Left forelimb (tissue), 1 donor: ENCODE results near the gene HMGCL.
"Not testable (repeated sequence)": the region's sequence is repeated elsewhere in the genome, so short reads cannot be mapped to it uniquely, and the experiment has no call there.

Experiments
- DNase-seq: peaks from one replicate; pipeline ENCODE4 v3.0.0-alpha.2; 2018; ENCODE audit warnings: low spot score

Gene HMGCL

DNA sequence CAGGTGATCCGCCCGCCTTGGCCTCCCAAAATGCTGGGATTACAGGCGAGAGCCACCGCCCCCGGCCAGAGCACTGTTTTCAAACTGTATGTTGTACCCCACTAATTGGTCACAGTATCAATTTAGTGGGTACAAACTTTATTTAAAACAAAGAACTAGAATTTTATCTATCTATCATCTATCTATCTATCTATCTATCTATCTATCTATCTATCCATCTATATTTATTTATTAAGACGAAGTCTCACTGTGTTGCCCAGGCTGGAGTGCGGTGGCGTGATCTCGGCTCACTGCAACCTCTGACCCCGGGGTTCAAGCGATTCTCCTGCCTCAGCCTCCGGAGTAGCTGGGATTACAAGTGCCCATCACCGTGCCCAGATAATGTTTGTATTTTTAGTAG is 1.4 kb upstream of the HMGCL start:
- DNase-seq, result not testable (repeated sequence)

DNA sequence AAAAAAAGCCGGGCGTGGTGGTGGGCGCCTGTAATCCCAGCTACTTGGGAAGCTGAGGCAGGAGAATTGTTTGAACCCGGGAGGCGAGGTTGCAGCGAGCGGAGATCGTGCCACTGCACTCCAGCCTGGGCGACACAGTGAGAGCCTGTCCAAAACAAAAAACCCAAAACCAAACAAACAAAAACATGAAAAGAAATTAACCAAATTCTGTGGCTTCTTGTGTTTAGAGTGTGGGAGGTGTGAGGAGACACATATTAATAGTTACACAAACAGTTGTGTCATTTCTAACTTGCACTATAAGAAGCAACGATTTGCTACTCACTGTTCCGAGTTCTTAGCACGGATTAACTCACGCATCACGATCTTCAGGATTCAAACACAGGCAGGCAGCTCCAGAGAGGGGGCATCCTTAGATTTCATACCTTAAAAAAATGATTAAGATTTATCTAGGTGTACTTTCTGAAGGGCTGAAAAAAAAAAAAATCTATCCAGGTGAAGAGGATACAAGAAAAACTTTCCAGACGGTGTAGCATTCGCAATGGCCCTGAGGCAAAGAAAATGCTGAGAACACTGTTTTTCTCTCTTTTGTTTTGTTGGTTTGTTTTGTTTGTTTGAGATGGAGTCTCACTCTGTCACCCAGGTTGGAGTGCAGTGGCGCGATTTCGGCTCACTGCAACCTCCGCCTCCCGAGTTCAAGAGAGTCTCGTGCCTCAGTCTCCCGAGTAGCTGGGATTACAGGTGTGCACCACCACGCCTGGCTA is 713 bp upstream of the HMGCL start:
- no peak for DNase-seq

DNA sequence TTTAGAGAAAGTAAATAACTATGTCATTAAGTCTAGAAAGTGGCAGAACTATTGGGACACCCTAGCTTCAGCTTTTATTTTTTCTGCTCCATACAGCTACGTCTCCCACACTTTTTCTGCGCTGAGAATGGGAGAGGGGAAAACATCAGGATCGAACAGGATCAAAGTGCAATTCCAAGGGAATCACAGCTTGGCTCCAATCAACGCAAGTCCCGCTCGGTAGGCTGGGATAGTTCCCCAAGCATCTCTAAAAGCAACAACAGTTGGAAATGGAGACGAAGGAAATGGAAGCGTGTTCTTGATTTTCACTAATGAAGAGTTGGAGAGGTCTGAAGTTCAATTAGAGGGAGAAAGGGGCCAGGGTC is 536 bp downstream of the HMGCL start:
- DNase-seq, result no peak

DNA sequence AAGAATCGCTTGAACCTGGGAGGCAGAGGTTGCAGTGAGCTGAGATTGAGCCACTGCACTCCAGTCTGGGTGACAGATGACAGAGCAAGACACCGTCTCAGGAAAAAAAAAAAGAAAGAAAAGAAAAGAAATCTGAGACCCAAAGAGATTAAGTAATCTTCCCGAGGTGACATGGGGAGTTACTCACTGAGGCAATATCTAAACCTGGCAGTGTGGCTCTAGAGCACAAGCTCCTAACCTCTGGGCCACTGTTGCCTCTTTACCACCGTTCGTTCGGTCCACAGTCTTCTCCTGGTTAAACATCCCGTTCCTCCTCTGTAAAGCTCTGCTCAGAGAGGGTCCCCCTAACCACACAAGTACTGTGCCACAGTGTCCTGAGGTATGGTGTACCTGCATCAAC is 1.5 kb downstream of the HMGCL start:
- no peak for DNase-seq

DNA sequence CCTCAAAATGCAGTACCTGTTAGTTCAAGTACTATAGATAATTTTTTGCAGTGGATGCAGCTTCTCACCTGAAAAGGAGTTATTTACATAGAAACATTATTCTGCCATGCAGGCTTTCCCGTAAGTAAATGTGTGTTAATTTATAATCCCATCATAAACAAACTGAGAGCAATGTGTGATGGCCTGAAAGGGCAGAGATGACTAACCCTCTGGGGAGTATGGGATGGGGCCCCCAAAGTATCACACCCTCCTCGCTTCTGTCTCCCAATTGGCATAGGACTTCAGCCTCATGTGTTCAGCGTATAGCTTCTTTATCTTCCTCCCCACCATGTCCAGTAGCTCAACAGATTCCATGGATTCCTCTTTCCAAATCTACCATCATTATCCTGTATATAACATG is 7.6 kb downstream of the HMGCL start:
- no peak for DNase-seq

DNA sequence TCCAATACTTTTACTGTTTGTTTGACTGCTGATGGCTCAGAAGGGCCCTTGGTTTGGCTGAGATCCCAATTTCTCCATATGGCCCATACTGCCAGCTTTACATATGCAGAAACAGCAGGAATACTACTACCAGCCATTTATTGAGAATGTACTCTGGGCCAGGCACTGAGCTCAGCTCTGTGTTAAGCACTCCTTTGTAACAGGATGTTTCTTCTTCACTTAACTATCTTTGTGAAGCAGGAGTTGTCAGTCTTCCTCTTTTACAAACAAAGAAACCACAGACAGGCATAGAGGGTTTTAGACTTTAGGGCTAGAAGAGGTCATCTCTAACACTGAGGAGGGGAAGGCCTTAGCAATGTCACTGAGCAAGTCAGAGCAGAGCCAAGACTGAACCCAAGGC is 8.3 kb downstream of the HMGCL start:
- DNase-seq, result no peak

DNA sequence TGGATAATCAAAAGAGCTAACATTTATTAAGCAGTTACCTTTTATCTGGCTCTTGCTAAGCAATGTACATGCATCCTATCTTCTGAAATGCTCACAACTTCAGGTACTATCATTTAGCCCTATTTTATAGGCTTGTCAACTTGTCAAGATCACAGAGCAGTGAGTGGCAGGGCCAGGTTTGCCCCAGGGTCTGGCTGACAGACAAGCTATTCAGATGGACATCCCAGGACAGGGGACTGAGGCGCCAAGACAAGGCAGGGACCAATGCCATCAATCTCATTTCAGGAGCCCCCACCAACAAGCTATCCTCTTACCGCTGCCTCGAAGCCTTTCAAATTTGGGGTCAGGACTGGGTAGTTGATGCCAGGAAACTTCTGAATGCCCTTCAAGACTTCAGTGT is 8.9 kb downstream of the HMGCL start:
- DNase-seq, result no peak

DNA sequence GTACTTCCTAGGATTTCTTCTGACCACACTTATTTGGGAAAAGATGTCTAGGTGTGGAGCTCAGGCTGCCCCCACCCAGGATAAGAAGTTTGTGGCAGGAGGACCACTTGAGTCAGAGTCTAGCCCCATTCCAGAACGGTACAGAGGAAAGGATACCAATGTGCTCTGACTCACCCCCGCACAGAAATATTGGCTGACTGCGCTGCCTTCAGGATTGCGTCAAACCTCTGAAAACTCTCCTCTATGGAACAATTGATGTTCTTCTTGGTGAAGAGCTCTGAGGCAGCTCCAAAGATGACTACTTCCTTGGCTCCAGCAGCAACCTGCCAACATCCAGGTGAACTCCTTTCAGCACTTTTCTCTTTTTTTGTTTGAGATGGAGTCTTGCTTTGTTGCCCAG is 11.2 kb downstream of the HMGCL start:
- no peak for DNase-seq

DNA sequence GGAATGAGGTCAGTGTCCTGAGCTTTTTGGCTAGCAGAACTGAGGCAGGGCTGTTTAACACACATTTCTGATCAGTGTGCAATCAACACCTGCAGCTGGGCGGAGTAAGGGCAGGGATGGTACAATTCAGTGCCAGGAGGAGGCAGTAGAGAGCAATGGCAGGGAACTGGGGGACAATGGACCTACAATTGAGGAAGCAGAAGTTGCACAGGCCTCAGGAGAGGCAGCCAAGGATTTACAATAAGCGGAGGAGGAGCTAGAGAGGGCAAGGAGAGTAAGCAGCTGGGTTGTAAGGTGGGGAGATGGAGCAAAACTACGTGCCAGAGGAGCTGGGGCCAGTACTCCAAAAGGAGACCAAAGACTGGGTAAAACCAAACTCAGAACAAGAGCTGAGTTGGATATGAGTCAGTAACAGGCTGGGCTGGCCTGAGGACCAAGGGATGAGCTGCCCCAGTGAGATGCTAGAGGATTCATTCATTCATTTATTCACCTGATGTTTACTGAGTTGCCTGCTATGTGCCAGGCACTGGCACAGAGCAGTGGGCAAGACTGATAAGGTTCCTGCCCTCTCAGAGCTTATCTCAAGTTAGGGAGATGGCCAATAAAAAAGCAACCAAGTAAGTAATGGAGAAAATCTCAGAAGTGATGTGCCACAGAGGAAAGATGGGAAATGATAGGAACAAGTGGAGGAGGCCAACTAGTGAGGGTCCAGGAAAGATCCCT is 14.2 kb downstream of the HMGCL start:
- no peak for DNase-seq

DNA sequence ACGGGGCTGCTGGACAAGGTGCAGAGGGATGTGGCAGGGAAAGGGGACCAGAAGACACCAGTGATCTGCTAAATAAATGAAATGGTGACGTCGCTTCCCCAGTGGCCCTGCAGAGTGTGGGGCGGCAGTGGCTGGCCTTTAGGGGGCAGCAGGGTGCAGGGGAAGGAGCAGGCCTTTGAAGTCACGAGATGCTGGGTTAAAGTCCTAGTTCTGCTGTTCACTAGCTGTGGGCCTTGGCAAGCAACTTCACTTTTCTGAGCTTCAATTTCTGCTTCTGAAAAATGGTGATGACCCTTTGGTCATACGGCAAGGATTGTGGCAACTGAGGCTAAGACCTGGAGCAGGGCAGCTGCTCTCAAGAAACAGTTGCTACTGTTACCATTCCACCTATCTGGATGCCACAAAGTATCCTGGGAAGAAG is 15.5 kb downstream of the HMGCL start:
- no peak for DNase-seq

DNA sequence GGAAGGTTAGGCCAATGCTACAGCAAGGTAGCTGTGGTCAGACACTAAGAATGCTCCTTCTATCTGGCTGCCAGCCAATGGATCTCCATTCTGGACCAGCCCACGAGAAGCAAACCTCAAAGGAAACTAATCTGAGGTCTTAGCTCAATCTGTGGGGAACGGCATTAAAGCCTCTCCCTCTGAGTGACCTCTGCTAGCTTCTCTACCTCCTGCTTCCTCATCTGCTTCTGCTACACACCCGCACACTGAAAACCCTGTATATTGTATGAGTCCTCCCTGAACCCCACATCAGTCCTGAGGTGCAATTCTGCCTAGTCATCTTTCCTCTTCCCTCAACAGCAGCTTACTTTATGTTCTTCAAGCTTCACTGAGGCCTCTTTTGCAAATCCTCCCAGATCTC is 17.8 kb downstream of the HMGCL start:
- DNase-seq, result no peak

DNA sequence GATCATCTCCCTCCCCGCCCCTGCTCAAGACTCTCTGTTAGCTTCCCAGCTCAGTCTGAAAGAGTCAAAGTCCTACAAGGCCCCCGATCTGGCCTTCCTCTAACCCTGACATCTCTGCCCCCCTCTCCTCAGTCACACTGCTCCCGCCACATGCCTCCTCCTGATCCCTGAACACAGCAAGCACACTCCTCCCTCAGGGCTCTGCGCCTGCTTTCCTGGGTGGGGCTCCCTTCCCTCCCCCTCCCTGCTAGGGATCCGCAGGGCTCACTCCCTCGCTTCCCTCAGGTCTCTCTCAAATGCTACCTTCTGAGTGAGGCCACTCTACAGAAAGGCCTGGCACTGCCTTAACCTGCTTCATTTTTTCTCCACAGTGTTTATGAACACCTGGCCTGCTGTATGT is 18.9 kb downstream of the HMGCL start:
- no peak for DNase-seq

DNA sequence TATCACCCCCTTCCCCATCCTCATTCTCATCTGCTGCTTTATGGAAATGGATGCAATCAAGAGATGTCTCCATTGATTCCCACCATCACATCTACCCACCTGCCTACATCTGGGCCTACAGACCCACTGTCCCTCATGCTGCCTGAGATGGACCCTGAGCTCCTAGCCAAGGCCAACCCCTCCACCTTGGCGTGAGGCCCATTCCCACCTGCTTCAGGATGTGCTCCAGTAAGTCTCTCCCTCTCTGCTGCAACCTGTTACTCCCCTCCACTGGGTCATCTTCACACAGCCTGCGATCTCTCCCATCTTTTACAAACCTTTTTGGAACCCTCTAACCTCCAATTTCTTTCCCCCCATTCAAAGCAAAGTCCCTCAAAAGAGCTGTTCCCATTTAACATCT is 20.2 kb downstream of the HMGCL start:
- DNase-seq, result no peak

DNA sequence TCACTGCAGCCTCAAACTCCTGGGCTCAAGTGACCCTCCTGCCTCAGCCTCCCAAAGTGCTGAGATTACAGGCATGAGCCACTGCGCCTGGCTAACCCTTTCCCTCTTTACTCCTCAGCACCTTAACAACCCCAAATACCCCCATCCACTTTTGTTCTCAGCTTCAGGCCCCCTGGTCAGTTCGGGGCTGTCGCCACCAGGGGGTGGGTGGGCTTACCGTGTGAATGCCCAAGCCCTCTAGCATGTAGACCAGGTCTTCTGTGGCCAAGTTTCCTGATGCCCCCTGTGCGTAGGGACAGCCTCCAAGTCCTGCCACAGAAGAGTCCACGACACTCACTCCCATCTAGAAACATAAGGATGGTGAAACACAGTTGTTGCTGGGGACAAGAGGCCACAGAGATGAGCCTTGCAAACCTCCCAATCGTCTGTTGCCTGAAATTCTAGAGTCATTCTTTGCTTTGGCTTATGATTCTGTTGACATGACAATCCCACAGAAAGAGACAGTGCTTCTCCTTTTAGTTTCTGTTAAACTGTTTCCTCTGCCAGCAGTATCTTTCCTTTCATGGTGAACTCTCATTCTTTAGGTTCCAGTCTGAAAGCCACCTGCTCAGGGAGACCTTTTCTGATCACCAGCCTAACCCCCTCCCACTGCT is 20.9 kb downstream of the HMGCL start:
- DNase-seq, result no peak

DNA sequence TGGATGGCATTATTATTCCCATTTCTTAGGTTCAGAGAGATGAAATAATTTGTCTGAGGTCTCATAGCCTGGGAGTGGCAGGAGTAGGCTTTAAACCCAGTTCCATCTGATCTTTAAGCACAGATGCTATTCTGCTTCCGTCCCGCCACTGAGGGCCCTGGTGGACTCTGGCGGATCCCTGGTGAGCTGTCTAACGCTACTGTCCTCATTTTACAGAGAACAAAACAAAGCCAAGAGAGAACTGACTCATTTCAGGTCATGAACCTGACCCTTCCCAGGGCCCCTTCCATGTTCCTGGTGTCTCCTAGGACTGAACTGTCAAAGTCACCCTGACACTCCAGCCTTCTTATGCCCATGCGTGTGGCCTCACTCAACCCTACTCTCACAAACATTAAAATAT is 21.6 kb downstream of the HMGCL start:
- no peak for DNase-seq

DNA sequence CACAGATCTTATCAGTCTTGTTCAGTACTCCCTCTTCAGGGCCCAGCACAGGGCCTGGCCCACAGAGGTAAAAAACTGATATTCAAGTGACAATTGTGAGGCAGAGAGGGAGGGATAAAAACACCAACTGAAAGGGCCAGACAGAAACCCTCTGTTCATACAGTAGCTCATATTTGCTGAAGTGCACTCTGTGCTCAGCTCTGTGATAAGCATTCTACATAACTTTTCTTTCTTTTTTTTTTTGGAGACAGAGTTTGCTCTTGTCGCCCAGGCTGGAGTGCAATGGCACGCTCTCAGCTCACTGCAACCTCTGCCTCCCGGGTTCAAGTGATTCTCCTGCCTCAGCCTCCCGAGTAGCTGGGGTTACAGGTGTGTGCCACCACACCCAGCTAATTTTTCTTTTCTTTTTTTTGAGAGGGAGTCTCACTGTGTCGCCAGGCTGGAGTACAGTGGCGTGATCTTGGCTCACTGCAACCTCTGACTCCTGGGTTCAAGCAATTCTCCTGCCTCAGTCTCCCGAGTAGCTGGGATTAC is 22.4 kb downstream of the HMGCL start:
- not testable (repeated sequence) for DNase-seq

DNA sequence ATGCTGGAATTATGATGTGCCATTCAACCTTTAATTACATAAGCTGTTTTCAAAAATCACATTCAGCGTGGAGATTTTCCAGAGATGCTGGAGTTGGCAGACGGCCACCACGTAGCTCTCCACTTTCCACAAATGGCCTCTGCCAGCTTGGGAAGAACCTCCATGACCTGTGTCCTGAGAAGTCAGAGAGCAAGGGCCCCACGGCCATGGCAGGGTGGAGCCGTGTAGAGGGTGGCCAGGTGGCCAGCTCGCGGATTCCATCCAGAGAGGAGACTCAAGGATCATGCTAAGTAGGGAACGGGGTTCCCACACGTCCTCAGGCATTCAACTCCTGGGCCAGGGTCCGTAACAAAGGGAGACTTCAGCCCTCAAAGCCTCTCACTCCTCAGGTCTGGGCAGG is 23.4 kb downstream of the HMGCL start:
- no peak for DNase-seq

DNA sequence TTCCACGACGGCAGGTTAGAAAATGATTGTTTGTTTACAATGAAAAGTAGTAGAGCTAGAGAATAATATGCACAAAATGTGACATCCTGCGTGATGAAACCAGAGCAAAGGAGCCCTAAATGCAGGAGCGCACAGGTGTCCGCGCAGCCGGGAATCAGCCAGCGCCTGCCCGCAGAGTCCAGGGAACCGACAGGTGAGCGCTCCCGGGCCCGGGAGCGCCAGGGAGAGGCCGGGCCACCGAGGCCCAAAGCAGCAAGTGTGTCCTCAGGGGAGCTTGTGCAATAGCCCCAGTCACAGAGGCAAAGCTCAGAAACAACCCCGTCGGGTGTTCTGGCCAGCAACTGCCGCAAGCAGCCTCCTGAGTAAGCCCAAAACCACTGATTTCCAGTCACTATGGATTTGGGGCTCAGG is 23.9 kb downstream of the HMGCL start:
- no peak for DNase-seq

DNA sequence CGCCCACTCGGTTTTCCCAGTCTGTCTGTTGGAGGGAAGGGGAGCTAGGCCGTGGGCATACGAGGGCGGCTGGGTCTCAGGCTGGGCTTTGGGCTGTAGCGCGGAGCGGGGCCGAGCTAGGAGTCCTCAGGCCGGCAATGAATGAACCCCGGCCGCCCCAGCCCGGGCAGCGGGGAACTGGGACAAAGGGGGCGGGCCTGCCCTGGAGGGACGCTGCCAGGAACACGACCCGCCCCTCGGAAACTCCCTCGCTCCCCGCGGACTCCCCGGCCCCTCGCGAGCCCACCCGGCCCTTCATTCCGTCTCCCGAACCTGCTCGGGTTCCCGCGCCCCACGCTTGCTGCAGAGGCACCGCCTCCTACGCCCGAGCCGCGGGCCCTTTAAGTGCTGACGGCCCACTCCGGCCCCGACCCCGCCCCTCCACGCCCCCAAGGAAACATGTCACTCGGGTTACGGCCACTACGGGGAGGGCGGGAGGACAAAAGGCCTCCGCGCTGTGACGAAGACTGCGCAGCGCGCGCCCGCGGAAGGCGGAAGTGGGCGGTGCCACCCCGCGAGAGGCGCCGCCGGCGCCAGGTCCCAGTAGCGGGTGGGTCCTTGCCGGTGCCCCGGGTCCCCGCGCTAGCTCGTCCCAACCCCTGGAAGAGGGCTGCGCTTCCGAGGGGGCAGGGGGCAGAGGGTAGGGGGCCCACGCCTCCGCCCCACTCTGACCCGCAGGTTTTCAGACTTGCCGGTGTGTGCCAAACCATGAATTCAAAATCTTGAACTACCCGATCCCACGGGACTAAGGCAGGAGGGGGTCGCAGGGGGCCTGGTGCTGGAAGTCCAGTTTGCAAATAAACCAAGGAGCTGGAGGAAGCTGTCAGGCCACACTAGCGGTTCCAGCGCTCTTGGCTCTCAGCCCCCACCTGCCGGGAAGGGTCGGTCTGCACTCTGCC is 24.6 kb downstream of the HMGCL start, which contains the start of gene GALE:
GALE (minus strand) TSS at position 355 of the 938 bp plus-strand sequence. CDS start 1,747 bp downstream, outside the sequence.
- peak; percentile 98 for DNase-seq

DNA sequence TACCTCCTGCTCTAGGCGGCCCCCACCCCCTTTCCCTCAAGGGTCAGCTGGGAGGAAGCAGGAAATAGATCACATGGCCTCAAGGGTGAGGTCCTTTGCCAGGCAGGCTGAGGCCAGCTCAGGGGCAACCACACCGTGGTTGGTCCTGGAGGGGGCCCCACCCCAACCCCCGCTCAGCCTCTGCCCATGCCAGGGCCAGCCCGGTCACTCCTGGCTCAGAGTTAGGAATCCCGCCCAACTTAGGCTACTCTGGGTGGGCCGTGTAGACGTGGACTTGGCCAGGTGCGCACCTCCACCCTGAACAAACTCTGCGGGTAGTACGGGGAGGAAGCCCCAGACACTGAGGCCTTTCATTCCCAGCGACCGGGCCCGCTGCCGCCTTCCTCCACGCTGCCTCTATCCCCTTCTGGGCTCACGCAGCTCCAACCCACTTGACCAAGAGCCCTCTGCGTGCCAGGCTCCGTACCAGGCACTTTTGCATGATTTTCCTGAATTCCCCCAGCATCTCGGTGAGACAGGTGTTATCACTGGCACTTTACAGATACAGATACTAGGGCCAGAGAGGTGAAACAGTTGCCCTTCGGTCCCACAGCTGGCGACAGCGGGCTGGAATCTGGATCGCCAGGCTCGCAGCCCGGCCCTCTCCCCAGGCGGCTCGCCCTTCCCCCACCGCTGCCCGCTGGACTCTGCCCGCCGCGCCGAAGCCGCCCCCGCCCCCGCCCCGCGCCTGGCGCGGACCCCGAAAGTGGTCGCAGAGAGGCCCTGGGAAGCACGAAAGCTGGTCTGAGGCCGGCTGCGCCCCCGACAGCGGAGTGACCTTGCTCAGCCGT is 25.4 kb downstream of the HMGCL start:
- no peak for DNase-seq

DNA sequence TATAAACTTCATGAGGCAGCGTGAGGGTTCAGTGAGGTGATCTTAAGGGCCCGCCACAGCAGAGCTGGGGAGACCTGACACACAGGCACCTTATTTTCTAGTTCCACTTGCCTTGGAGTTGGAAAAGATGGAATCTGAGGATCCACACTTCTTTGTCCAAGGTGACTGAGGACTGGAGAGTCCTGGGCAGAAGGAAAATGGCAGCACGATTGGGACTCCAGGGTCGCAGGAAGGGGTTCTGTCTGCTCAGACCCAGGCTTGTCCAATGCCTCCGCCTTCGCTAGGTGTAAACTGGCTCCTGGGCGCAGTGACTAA is 26.0 kb downstream of the HMGCL start:
- no peak for DNase-seq
